ENCODE measurements around the gene TMEM163.

- TF ChIP-seq CTCF (IDR thresholded peaks at IDR 0.05) (no peak), POLR2A (IDR thresholded peaks at IDR 0.05) (no peak)
These were observed 154.3 kb downstream of the TMEM163 start for GRCh38 chr2:134564549-134564948.
